Measurements from ENCODE around the gene CARD6. TPM values are rescaled to one million over a fixed set of nuclear protein-coding genes. Genes with fewer than 3 reads are reported as not detected.

The CARD6 gene
- total and polyA plus RNA-seq, 10 donors: 3.8 to 37.1 (median 30.5) TPM

DNA sequence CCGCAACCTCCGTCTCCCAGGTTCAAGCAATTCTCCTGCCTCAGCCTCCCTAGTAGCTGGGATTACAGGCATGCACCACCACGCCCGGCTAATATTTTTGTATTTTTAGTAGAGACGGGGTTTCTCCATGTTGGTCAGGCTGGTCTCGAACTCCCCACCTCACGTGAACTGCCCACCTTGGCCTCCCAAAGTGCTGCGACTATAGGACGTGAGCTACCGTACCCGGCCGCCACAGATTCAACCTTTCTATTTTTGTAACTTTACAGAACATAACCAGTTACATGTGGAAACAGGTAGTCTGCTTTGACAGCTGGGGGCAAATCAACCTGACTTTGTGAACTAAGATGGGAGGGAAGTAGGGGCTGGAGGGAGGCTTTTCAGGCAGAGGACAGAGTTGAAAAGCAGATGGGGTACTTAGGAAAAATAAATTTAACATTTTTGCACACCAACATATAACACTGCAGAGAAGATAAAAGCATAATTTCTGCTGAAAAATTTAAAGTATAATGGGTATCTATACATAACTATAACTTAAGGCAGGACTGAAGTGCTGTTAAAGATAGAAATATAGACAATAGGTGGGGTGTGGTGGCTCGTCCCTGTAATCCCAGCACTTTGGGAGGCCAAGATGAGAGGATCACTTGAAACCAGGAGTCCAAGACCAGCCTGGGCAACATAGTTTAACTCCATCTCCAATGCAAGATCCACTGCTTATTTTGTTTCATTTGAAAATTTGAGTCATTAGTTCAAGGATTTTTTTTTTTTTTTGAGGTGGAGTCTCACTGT lies 11.2 kb upstream of the CARD6 start:
- H3K9me3 ChIP-seq: no peaks in the 10 kb centered on the region
- no peak overlapping the region for H3K4me3 ChIP-seq
- no peak for TF ChIP-seq POLR2AphosphoS5 (IDR thresholded peaks at IDR 0.05)
- TF ChIP-seq POLR2A (IDR thresholded peaks at IDR 0.05): no peak
- TF ChIP-seq, protein P1, sequence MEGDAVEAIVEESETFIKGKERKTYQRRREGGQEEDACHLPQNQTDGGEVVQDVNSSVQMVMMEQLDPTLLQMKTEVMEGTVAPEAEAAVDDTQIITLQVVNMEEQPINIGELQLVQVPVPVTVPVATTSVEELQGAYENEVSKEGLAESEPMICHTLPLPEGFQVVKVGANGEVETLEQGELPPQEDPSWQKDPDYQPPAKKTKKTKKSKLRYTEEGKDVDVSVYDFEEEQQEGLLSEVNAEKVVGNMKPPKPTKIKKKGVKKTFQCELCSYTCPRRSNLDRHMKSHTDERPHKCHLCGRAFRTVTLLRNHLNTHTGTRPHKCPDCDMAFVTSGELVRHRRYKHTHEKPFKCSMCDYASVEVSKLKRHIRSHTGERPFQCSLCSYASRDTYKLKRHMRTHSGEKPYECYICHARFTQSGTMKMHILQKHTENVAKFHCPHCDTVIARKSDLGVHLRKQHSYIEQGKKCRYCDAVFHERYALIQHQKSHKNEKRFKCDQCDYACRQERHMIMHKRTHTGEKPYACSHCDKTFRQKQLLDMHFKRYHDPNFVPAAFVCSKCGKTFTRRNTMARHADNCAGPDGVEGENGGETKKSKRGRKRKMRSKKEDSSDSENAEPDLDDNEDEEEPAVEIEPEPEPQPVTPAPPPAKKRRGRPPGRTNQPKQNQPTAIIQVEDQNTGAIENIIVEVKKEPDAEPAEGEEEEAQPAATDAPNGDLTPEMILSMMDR (IDR thresholded peaks at IDR 0.05 in 8 of 11, conservative IDR thresholded peaks at IDR 0.05 in 3 of 11): no peak
- H3K27me3 ChIP-seq (replicated peaks in 1 of 7): no peaks in the 10 kb centered on the region
- H3K4me1 ChIP-seq: peaks cover 15 to 58% (median 30%) of the 10 kb centered on the region in 6 donors
- intact Hi-C loops (cut with DNase I; ENCODE audit: low total_unique reads): no loop called here
- 91 to 97% (median 92%) methylated on average over 13 of the region's 13 CpGs for WGBS, 5 donors
- no peak overlapping the region for H3K27ac ChIP-seq
- peaks cover 2 to 94% (median 73%) of the 10 kb centered on the region in 6 donors for H3K36me3 ChIP-seq
- no peak for DNase-seq

DNA sequence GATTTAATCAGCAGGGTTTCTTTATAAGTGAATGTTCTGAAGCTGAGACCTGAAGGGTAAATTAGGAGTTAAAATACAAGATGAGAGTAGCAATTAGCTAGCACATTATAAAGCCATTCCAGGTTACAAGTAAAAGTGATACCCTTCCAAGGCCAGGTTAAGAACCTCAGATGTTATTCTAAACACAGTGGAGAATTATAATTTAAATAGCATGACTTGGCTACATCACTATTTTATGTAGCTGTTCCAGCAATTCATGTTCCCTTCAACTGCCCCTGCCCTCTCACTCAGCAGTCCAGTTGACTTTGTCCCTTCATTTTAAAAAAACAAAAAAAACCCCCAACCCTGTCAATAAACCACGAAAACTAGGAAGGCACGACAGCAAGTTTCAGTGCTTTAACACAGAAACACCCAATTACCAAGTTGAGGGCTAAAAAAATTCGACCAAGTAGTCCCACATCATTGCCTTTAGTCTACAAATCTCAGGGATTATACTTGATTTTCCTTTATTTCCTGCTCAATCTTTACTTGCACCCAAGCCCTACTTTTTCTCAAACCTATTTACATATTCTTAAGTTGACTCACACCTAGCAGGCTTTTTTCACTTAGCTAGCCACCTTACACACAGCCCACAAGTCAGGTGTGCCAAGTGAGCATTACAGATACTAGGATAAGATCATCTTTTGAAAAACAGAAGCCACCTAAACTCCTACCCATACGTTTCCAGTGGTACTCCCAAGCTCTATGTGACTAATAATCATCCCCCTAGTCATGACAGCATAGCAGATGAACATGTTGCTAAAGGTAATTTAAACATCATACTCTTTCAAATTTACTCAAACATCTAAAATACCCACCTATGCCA lies 9.6 kb upstream of the CARD6 start:
- Histone ChIP-seq H3K4me1 (peaks cover 15 to 72% (median 34%) of the 10 kb centered on the region in 6 donors), H3K36me3 (peaks cover 2 to 78% (median 68%) of the 10 kb centered on the region in 6 donors), H3K4me3 (no peak overlapping the region), H3K9me3 (no peaks in the 10 kb centered on the region), H3K27ac (no peak overlapping the region), H3K27me3 (replicated peaks in 1 of 7) (no peaks in the 10 kb centered on the region)
- WGBS, 5 donors: 49 to 68% (median 64%) methylated on average over 4 of the region's 4 CpGs
- intact Hi-C loops (cut with DNase I; ENCODE audit: low total_unique reads): no loop called here
- no peak for DNase-seq
- TF ChIP-seq, protein P1 (IDR thresholded peaks at IDR 0.05 in 8 of 11, conservative IDR thresholded peaks at IDR 0.05 in 3 of 11): no peak
- TF ChIP-seq POLR2A (IDR thresholded peaks at IDR 0.05): no peak
- TF ChIP-seq POLR2AphosphoS5 (IDR thresholded peaks at IDR 0.05): no peak

DNA sequence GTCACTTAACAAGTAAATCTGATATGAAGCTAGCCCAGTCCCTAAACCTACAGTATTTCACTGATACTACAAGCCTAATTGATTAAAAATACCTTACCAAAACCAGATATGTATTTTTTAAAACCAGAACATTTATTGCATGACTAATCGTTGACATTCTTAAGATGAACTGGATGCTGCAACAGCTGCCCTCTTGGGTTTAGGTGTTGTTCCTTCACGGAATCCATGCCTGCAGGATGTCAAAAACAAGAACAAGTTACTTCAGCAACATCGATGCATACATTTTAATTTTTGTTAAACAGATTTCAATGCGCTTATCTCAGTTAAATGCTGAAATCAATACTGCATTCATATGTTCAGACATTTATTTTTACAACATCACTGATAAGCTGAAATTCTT lies 8.8 kb upstream of the CARD6 start:
- Histone ChIP-seq H3K27ac (no peak overlapping the region), H3K4me1 (peaks cover 15 to 72% (median 34%) of the 10 kb centered on the region in 6 donors), H3K27me3 (replicated peaks in 1 of 7) (no peaks in the 10 kb centered on the region), H3K36me3 (peaks cover 2 to 70% (median 61%) of the 10 kb centered on the region in 6 donors), H3K9me3 (no peaks in the 10 kb centered on the region), H3K4me3 (no peak overlapping the region)
- TF ChIP-seq, protein P1 (IDR thresholded peaks at IDR 0.05 in 8 of 11, conservative IDR thresholded peaks at IDR 0.05 in 3 of 11): no peak
- TF ChIP-seq POLR2A (IDR thresholded peaks at IDR 0.05) (no peak), POLR2AphosphoS5 (IDR thresholded peaks at IDR 0.05) (no peak)
- no peak for DNase-seq
- 71 to 91% (median 82%) methylated on average over 4 of the region's 4 CpGs for whole genome bisulfite sequencing, 5 donors
- intact Hi-C loops (cut with DNase I; ENCODE audit: low total_unique reads): no loop called here

Measured in spleen (tissue), 11 donors.